GM23338 (cell line): ENCODE results near the gene SYNDIG1. TPM values are rescaled to one million over a fixed set of nuclear protein-coding genes. Genes with fewer than 3 reads are reported as not detected.

Experiments used
- ATAC-seq: fragments of 200-7000 bp; cut with Tn5 transposase; 3 replicates; pipeline ENCODE4 v1.9.1; 2020
- DNase-seq: peaks from one replicate; pipeline ENCODE4 v3.0.0-alpha.2; 2015; ENCODE audit warnings: low spot score
- H2AFZ ChIP-seq: fragments of 200-600 bp; sonication (generic); 2 replicates; pipeline ENCODE4 v1.8.0; 2016; ENCODE audit warnings: antibody characterized with exemption, mild to moderate bottlenecking, moderate library complexity
- H3F3A ChIP-seq: fragments of 200-600 bp; sonication (generic); replicated peaks from 2 replicates; pipeline ENCODE4 v1.8.0; 2017; ENCODE audit warnings: antibody characterized with exemption, mixed run types, low read depth
- H3K27ac ChIP-seq: fragments of 200-600 bp; sonication (generic); 2 replicates; pipeline ENCODE4 v1.6.1; 2016; ENCODE audit warnings: low read depth
- H3K27me3 ChIP-seq: fragments of 200-600 bp; sonication (generic); 2 replicates; pipeline ENCODE4 v1.8.0; 2016; ENCODE audit warnings: mild to moderate bottlenecking, mixed run types, moderate library complexity; ENCODE audit not compliant: insufficient read depth
- H3K36me3 ChIP-seq: fragments of 200-600 bp; sonication (generic); 2 replicates; pipeline ENCODE4 v1.8.0; 2016; ENCODE audit warnings: mild to moderate bottlenecking; ENCODE audit not compliant: insufficient read depth
- H3K4me1 ChIP-seq: fragments of 200-600 bp; sonication (generic); 2 replicates; pipeline ENCODE4 v1.8.0; 2016; ENCODE audit warnings: mild to moderate bottlenecking, moderate library complexity; ENCODE audit not compliant: insufficient read depth
- H3K4me2 ChIP-seq: fragments of 200-600 bp; sonication (generic); 2 replicates; pipeline ENCODE4 v1.7.1; 2017; ENCODE audit warnings: mixed run types
- H3K4me3 ChIP-seq: fragments of 200-600 bp; sonication (generic); 2 replicates; pipeline ENCODE4 v1.6.1; 2016; ENCODE audit warnings: mixed run types
- H3K79me2 ChIP-seq: fragments of 200-600 bp; sonication (generic); replicated peaks from 2 replicates; pipeline ENCODE4 v1.8.0; 2017; ENCODE audit warnings: mild to moderate bottlenecking; ENCODE audit not compliant: insufficient read depth
- H3K9me2 ChIP-seq: fragments of 200-600 bp; sonication (generic); 2 replicates; pipeline ENCODE4 v1.8.0; 2017; ENCODE audit not compliant: insufficient read depth
- H4K20me1 ChIP-seq: fragments of 200-600 bp; sonication (generic); replicated peaks from 2 replicates; pipeline ENCODE4 v1.8.0; 2017; ENCODE audit warnings: mild to moderate bottlenecking; ENCODE audit not compliant: insufficient read depth
- H3K27ac Mint-ChIP-seq: 2 replicates; pipeline ENCODE4 v1.8.0; 2020; ENCODE audit warnings: inconsistent platforms, mild to moderate bottlenecking, moderate library complexity, mixed read lengths
- H3K27me3 Mint-ChIP-seq: 3 replicates; pipeline ENCODE4 v1.8.0; 2022; ENCODE audit warnings: low read depth, mild to moderate bottlenecking, moderate library complexity, mixed read lengths, inconsistent platforms; ENCODE audit not compliant: insufficient read depth, poor library complexity
- H3K36me3 Mint-ChIP-seq: 3 replicates; pipeline ENCODE4 v1.8.0; 2021; ENCODE audit warnings: low read depth, mild to moderate bottlenecking, inconsistent platforms, moderate library complexity, mixed read lengths
- H3K4me1 Mint-ChIP-seq: 3 replicates; pipeline ENCODE4 v1.8.0; 2020; ENCODE audit warnings: mild to moderate bottlenecking, inconsistent platforms, mixed read lengths
- H3K4me3 Mint-ChIP-seq: 3 replicates; pipeline ENCODE4 v1.8.0; 2021; ENCODE audit warnings: moderate library complexity, mild to moderate bottlenecking, inconsistent platforms, mixed read lengths
- H3K9me3 Mint-ChIP-seq: 3 replicates; pipeline ENCODE4 v1.8.0; 2020; ENCODE audit warnings: moderate library complexity, mild to moderate bottlenecking, inconsistent platforms, mixed read lengths
- EZH2 ChIP-seq: fragments of 200-600 bp; sonication (generic); IDR thresholded peaks from one replicate; pipeline ENCODE4 v1.8.0; 2017; ENCODE audit warnings: antibody characterized with exemption, mild to moderate bottlenecking, low read depth; ENCODE audit not compliant: unreplicated experiment
- EZH2phosphoT487 ChIP-seq: fragments of 200-600 bp; sonication (generic); IDR thresholded peaks from one replicate; pipeline ENCODE4 v1.8.1; 2018; ENCODE audit warnings: antibody characterized with exemption; ENCODE audit not compliant: unreplicated experiment
- ZNF114 ChIP-seq: fragments of 250-450 bp; sonication (Bioruptor Pico); IDR thresholded peaks from 2 replicates; pipeline ENCODE4 v1.5.0; 2020; ENCODE audit warnings: mild to moderate bottlenecking, moderate library complexity
- ZNF331 ChIP-seq: fragments of 250-450 bp; sonication (Bioruptor Pico); IDR thresholded peaks from 2 replicates; pipeline ENCODE4 v1.5.0; 2020; ENCODE audit warnings: low read depth, mild to moderate bottlenecking, moderate library complexity
- polyA plus RNA-seq: library from polyadenylated mRNA; unstranded; fragments of >200 nt; fragmentation: Nextera tagmentation; extraction: Ambion mirVana; gene quantifications from 2 replicates; pipeline ENCODE4 v1.2.1, GENCODE V29; 2016
- total RNA-seq: library from RNA; depleted of rRNA; stranded (reverse); fragments of >200 nt; shearing (Covaris generic); gene quantifications from 2 replicates; pipeline ENCODE4 v1.2.3, GENCODE V29; 2014
- TF ChIP-seq, protein P1 (sequence below): fragments of 250-450 bp; sonication (Bioruptor Pico); IDR thresholded peaks from 2 replicates; pipeline ENCODE4 v1.5.0; 2020; ENCODE audit warnings: mild to moderate bottlenecking, moderate library complexity

The SYNDIG1 gene
- total and polyA plus RNA-seq, 2 experiments from 2014 or later = 2.8 to 4.8 TPM

DNA sequence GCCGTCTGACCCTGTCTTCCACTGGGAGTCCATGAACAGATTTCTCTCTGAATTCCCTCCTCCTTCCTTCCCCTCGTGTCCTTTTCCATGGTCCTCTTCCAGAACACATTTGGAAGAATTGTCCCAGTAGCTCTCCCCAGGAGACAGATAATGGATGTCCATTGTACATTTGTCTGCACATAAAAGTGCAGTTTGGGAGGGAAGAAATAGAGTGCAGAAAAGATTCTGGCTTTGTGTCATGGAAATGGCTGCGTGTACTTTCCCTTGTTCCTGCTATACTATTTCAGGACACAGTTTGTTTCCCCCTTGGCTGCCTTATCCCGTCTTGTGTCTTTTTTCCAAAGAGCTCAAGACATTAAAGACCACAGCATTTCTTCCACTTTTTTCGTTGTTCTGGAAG is 127.6 kb downstream of the SYNDIG1 start:
- Histone ChIP-seq H3K4me1 (no peaks in the 10 kb centered on the region), H3K27me3 (no peaks in the 10 kb centered on the region), H3K27ac (no peak overlapping the region), H3K36me3 (no peaks in the 10 kb centered on the region), H4K20me1 (no peaks in the 10 kb centered on the region), H3K9me2 (no peaks in the 10 kb centered on the region), H3K4me2 (no peak overlapping the region), H2AFZ (no peak overlapping the region), H3K79me2 (no peaks in the 10 kb centered on the region), H3K4me3 (no peak overlapping the region), H3F3A (no peaks in the 10 kb centered on the region)
- Mint-ChIP-seq H3K27ac (no peak overlapping the region), H3K4me3 (no peak overlapping the region), H3K27me3 (no peaks in the 10 kb centered on the region), H3K9me3 (0 out of 3 replicates have a peak, but pooled peaks cover 6% of the 10 kb centered on the region), H3K36me3 (peaks cover 8% of the 10 kb centered on the region; the same call in 2 of the 3 replicates), H3K4me1 (no peaks in the 10 kb centered on the region)
- TF ChIP-seq EZH2phosphoT487 = no peak
- TF ChIP-seq, protein P1, sequence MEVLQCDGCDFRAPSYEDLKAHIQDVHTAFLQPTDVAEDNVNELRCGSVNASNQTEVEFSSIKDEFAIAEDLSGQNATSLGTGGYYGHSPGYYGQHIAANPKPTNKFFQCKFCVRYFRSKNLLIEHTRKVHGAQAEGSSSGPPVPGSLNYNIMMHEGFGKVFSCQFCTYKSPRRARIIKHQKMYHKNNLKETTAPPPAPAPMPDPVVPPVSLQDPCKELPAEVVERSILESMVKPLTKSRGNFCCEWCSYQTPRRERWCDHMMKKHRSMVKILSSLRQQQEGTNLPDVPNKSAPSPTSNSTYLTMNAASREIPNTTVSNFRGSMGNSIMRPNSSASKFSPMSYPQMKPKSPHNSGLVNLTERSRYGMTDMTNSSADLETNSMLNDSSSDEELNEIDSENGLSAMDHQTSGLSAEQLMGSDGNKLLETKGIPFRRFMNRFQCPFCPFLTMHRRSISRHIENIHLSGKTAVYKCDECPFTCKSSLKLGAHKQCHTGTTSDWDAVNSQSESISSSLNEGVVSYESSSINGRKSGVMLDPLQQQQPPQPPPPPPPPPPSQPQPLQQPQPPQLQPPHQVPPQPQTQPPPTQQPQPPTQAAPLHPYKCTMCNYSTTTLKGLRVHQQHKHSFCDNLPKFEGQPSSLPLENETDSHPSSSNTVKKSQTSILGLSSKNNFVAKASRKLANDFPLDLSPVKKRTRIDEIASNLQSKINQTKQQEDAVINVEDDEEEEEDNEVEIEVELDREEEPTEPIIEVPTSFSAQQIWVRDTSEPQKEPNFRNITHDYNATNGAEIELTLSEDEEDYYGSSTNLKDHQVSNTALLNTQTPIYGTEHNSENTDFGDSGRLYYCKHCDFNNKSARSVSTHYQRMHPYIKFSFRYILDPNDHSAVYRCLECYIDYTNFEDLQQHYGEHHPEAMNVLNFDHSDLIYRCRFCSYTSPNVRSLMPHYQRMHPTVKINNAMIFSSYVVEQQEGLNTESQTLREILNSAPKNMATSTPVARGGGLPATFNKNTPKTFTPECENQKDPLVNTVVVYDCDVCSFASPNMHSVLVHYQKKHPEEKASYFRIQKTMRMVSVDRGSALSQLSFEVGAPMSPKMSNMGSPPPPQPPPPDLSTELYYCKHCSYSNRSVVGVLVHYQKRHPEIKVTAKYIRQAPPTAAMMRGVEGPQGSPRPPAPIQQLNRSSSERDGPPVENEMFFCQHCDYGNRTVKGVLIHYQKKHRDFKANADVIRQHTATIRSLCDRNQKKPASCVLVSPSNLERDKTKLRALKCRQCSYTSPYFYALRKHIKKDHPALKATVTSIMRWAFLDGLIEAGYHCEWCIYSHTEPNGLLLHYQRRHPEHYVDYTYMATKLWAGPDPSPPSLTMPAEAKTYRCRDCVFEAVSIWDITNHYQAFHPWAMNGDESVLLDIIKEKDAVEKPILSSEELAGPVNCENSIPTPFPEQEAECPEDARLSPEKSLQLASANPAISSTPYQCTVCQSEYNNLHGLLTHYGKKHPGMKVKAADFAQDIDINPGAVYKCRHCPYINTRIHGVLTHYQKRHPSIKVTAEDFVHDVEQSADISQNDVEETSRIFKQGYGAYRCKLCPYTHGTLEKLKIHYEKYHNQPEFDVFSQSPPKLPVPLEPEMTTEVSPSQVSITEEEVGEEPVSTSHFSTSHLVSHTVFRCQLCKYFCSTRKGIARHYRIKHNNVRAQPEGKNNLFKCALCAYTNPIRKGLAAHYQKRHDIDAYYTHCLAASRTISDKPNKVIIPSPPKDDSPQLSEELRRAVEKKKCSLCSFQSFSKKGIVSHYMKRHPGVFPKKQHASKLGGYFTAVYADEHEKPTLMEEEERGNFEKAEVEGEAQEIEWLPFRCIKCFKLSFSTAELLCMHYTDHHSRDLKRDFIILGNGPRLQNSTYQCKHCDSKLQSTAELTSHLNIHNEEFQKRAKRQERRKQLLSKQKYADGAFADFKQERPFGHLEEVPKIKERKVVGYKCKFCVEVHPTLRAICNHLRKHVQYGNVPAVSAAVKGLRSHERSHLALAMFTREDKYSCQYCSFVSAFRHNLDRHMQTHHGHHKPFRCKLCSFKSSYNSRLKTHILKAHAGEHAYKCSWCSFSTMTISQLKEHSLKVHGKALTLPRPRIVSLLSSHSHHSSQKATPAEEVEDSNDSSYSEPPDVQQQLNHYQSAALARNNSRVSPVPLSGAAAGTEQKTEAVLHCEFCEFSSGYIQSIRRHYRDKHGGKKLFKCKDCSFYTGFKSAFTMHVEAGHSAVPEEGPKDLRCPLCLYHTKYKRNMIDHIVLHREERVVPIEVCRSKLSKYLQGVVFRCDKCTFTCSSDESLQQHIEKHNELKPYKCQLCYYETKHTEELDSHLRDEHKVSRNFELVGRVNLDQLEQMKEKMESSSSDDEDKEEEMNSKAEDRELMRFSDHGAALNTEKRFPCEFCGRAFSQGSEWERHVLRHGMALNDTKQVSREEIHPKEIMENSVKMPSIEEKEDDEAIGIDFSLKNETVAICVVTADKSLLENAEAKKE = no peak
- TF ChIP-seq ZNF331 (CRISPR knock-in tag) = no peak
- no peak for TF ChIP-seq EZH2
- DNase-seq = no peak
- ATAC-seq = no peak

DNA sequence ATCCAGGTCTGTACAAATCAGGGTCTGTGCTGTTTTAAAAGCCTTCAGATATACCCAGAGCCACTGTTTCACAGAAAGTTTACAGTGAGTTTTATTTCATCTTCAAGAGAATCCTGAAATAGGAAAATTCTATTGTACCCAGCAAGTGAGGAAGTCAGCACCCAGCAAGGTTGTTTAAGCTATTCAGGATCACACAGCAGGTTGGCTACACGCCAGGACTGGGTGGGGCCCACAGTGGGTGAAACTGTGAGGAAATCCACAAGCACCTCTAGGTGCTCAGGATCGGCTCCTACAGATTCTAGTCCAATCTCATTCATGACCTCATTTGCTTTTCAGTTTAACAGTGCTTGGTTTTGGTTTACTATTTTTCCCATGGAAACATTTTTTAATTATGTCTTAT is 128.9 kb downstream of the SYNDIG1 start:
- no peaks in the 10 kb centered on the region for H3F3A ChIP-seq
- DNase-seq (no peak), ATAC-seq (no peak)
- no peak overlapping the region for H3K4me2 ChIP-seq
- no peaks in the 10 kb centered on the region for H3K79me2 ChIP-seq
- peaks cover 6% of the 10 kb centered on the region; the same call in 1 of the 3 replicates for H3K9me3 Mint-ChIP-seq
- no peak for TF ChIP-seq ZNF114 (CRISPR knock-in tag)
- TF ChIP-seq, protein P1 = no peak
- H3K4me1 ChIP-seq = no peaks in the 10 kb centered on the region
- H2AFZ ChIP-seq = no peak overlapping the region
- H3K4me3 ChIP-seq = no peak overlapping the region
- no peak overlapping the region for H3K27ac ChIP-seq
- H4K20me1 ChIP-seq = no peaks in the 10 kb centered on the region
- no peaks in the 10 kb centered on the region for H3K27me3 Mint-ChIP-seq
- no peaks in the 10 kb centered on the region for H3K9me2 ChIP-seq
- no peaks in the 10 kb centered on the region for H3K36me3 ChIP-seq
- H3K4me1 Mint-ChIP-seq = no peaks in the 10 kb centered on the region; the same call in 2 of the 3 replicates
- no peaks in the 10 kb centered on the region for H3K27me3 ChIP-seq
- no peak overlapping the region for H3K27ac Mint-ChIP-seq
- peaks cover 11% of the 10 kb centered on the region; the same call in 2 of the 3 replicates for H3K36me3 Mint-ChIP-seq
- H3K4me3 Mint-ChIP-seq = no peak overlapping the region
